Loucy (cell line): ENCODE results near the gene ECHS1.

Experiments used
- H2AFZ ChIP-seq: fragments of 200-600 bp; sonication (generic); 2 replicates; pipeline ENCODE4 v1.6.0; 2016; ENCODE audit warnings: antibody characterized with exemption, mild to moderate bottlenecking, low read length, moderate library complexity
- H3F3A ChIP-seq: fragments of 200-600 bp; 2 replicates; pipeline ENCODE4 v1.6.0; 2016; ENCODE audit warnings: antibody characterized with exemption, low read depth, mild to moderate bottlenecking
- H3K27me3 ChIP-seq: fragments of 200-600 bp; sonication (generic); 2 replicates; pipeline ENCODE4 v1.6.1; 2014; ENCODE audit warnings: low read length, mild to moderate bottlenecking; ENCODE audit not compliant: insufficient read depth, poor library complexity, severe bottlenecking
- H3K36me3 ChIP-seq: fragments of 200-600 bp; sonication (generic); 2 replicates; pipeline ENCODE4 v1.6.1; 2016; ENCODE audit warnings: low read length; ENCODE audit not compliant: insufficient read depth
- H3K4me1 ChIP-seq: fragments of 200-600 bp; sonication (generic); 2 replicates; pipeline ENCODE4 v1.5.1; 2014; ENCODE audit warnings: low read length, mild to moderate bottlenecking; ENCODE audit not compliant: insufficient read depth, poor library complexity, severe bottlenecking
- H3K4me2 ChIP-seq: fragments of 200-600 bp; sonication (generic); 2 replicates; pipeline ENCODE4 v1.6.0; 2014; ENCODE audit warnings: antibody characterized with exemption, low read length, low read depth, mild to moderate bottlenecking; ENCODE audit not compliant: poor library complexity, severe bottlenecking
- H3K4me3 ChIP-seq: fragments of 200-600 bp; sonication (generic); 2 replicates; pipeline ENCODE4 v1.5.1; 2014; ENCODE audit warnings: low read length, mild to moderate bottlenecking, mixed read lengths; ENCODE audit not compliant: poor library complexity, severe bottlenecking
- H3K79me2 ChIP-seq: fragments of 200-600 bp; sonication (generic); 2 replicates; pipeline ENCODE4 v1.6.1; 2014; ENCODE audit warnings: low read length; ENCODE audit not compliant: insufficient read depth
- H3K9ac ChIP-seq: fragments of 200-600 bp; sonication (generic); 2 replicates; pipeline ENCODE4 v1.6.0; 2014; ENCODE audit warnings: mild to moderate bottlenecking, low read depth, low read length, moderate library complexity; ENCODE audit not compliant: poor library complexity, severe bottlenecking
- H3K9me2 ChIP-seq: fragments of 200-600 bp; sonication (generic); replicated peaks from 2 replicates; pipeline ENCODE4 v1.6.1; 2016; ENCODE audit warnings: low read depth, low read length, mixed read lengths
- H3K9me3 ChIP-seq: fragments of 200-600 bp; sonication (generic); 2 replicates; pipeline ENCODE4 v1.6.1; 2014; ENCODE audit warnings: mild to moderate bottlenecking, antibody characterized with exemption, low read length, low read depth; ENCODE audit not compliant: insufficient read depth
- H4K20me1 ChIP-seq: fragments of 200-600 bp; sonication (generic); 2 replicates; pipeline ENCODE4 v1.6.0; 2014; ENCODE audit warnings: antibody characterized with exemption, low read length, mild to moderate bottlenecking; ENCODE audit not compliant: insufficient read depth, poor library complexity, severe bottlenecking
- CTCF ChIP-seq: fragments of 200-600 bp; sonication (generic); conservative IDR thresholded peaks from 2 replicates; pipeline ENCODE4 v1.5.1; 2014; ENCODE audit warnings: mild to moderate bottlenecking, antibody characterized with exemption, low read length
- EZH2phosphoT487 ChIP-seq: fragments of 200-600 bp; IDR thresholded peaks from 2 replicates; pipeline ENCODE4 v1.6.1; 2018; ENCODE audit warnings: antibody characterized with exemption, mild to moderate bottlenecking, moderate library complexity, borderline replicate concordance

The ECHS1 gene

GRCh38 chr10:133336118-133336576, 37.0 kb downstream of the ECHS1 start:
- Histone ChIP-seq H3K27me3 (no peaks in the 10 kb centered on the region), H3F3A (no peaks in the 10 kb centered on the region), H3K9me2 (no peaks in the 10 kb centered on the region), H3K4me3 (no peak overlapping the region), H3K4me1 (no peaks in the 10 kb centered on the region), H3K4me2 (no peak overlapping the region), H3K9ac (no peak overlapping the region), H3K36me3 (no peaks in the 10 kb centered on the region), H3K9me3 (peaks cover 30% of the 10 kb centered on the region), H2AFZ (no peak overlapping the region), H4K20me1 (no peaks in the 10 kb centered on the region), H3K79me2 (no peaks in the 10 kb centered on the region)
- TF ChIP-seq CTCF (no peak), EZH2phosphoT487 (no peak)

GRCh38 chr10:133335246-133336117, 37.7 kb downstream of the ECHS1 start:
- TF ChIP-seq CTCF (no peak), EZH2phosphoT487 (no peak)
- H3K36me3 ChIP-seq: no peaks in the 10 kb centered on the region
- H3K4me2 ChIP-seq: no peak overlapping the region
- no peak overlapping the region for H3K4me3 ChIP-seq
- no peaks in the 10 kb centered on the region for H3F3A ChIP-seq
- H3K9me3 ChIP-seq: peaks cover 30% of the 10 kb centered on the region
- no peaks in the 10 kb centered on the region for H3K79me2 ChIP-seq
- no peaks in the 10 kb centered on the region for H3K27me3 ChIP-seq
- H4K20me1 ChIP-seq: no peaks in the 10 kb centered on the region
- H3K9ac ChIP-seq: no peak overlapping the region
- no peak overlapping the region for H2AFZ ChIP-seq
- H3K9me2 ChIP-seq: no peaks in the 10 kb centered on the region
- H3K4me1 ChIP-seq: no peaks in the 10 kb centered on the region

GRCh38 chr10:133334503-133335245, 38.5 kb downstream of the ECHS1 start:
- no peak overlapping the region for H3K4me2 ChIP-seq
- no peaks in the 10 kb centered on the region for H4K20me1 ChIP-seq
- H3K9me3 ChIP-seq: peaks cover 24% of the 10 kb centered on the region
- no peak for TF ChIP-seq EZH2phosphoT487
- no peak for TF ChIP-seq CTCF
- no peaks in the 10 kb centered on the region for H3K4me1 ChIP-seq
- H3K4me3 ChIP-seq: no peak overlapping the region
- H3K9me2 ChIP-seq: no peaks in the 10 kb centered on the region
- H2AFZ ChIP-seq: no peak overlapping the region
- no peaks in the 10 kb centered on the region for H3K27me3 ChIP-seq
- H3F3A ChIP-seq: no peaks in the 10 kb centered on the region
- no peak overlapping the region for H3K9ac ChIP-seq
- H3K79me2 ChIP-seq: no peaks in the 10 kb centered on the region
- H3K36me3 ChIP-seq: no peaks in the 10 kb centered on the region
